ENCODE data around the gene EGFR.

DNA sequence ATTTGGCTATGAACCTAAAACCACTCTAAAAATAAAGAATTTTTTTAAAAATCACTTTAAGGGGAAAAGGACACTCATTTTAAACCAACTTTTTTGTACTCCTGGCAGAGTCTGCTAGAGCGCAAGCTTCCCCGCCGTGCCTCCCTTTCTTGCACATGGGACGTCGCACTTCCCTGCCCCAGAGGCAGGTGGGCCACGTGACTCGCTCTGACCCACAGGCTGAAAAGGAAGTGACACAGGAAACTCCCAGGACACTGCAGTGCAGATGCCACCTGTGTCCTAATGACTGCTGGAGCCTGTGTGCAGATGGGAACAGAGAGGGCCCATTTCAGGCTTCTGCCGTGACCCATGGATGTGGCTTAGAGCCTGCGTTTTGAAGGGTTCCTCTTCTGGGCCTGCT, 204.2 kb downstream of the EGFR start:
- TF ChIP-seq POLR2A (IDR thresholded peaks at IDR 0.05) = no peak
- TF ChIP-seq, protein P1, sequence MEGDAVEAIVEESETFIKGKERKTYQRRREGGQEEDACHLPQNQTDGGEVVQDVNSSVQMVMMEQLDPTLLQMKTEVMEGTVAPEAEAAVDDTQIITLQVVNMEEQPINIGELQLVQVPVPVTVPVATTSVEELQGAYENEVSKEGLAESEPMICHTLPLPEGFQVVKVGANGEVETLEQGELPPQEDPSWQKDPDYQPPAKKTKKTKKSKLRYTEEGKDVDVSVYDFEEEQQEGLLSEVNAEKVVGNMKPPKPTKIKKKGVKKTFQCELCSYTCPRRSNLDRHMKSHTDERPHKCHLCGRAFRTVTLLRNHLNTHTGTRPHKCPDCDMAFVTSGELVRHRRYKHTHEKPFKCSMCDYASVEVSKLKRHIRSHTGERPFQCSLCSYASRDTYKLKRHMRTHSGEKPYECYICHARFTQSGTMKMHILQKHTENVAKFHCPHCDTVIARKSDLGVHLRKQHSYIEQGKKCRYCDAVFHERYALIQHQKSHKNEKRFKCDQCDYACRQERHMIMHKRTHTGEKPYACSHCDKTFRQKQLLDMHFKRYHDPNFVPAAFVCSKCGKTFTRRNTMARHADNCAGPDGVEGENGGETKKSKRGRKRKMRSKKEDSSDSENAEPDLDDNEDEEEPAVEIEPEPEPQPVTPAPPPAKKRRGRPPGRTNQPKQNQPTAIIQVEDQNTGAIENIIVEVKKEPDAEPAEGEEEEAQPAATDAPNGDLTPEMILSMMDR (IDR thresholded peaks at IDR 0.05) = no peak

Measured in lower leg skin (tissue), 3 donors.